ENCODE data around the gene NUF2. TPM values are rescaled to one million over a fixed set of nuclear protein-coding genes. Genes with fewer than 3 reads are reported as not detected.

NUF2 gene
- total and polyA plus RNA-seq, 2 of the 4 experiments (the other 2 are of a cell fraction): 13.0 to 18.5 TPM

- H3K9me3 ChIP-seq (ENCODE audit: control insufficient read depth, insufficient read depth, low read length): no peaks in the 10 kb centered on the region
- no peak overlapping the region for H3K56ac ChIP-seq (ENCODE audit: extremely low read depth, insufficient read depth, low read length)
- H3K23ac ChIP-seq (ENCODE audit: low read depth, low read length): no peak overlapping the region
- no peak for TF ChIP-seq BHLHE40 (IDR thresholded peaks at IDR 0.05; ENCODE audit: low read depth, low read length)
- no peak for TF ChIP-seq RAD21 (IDR thresholded peaks at IDR 0.05; ENCODE audit: low read length)
- TF ChIP-seq MXI1 (IDR thresholded peaks at IDR 0.05; ENCODE audit: borderline replicate concordance, low read depth, low read length): no peak
- no peak for TF ChIP-seq MAZ (IDR thresholded peaks at IDR 0.05; ENCODE audit: borderline replicate concordance, low read depth, low read length)
- TF ChIP-seq, protein P1, sequence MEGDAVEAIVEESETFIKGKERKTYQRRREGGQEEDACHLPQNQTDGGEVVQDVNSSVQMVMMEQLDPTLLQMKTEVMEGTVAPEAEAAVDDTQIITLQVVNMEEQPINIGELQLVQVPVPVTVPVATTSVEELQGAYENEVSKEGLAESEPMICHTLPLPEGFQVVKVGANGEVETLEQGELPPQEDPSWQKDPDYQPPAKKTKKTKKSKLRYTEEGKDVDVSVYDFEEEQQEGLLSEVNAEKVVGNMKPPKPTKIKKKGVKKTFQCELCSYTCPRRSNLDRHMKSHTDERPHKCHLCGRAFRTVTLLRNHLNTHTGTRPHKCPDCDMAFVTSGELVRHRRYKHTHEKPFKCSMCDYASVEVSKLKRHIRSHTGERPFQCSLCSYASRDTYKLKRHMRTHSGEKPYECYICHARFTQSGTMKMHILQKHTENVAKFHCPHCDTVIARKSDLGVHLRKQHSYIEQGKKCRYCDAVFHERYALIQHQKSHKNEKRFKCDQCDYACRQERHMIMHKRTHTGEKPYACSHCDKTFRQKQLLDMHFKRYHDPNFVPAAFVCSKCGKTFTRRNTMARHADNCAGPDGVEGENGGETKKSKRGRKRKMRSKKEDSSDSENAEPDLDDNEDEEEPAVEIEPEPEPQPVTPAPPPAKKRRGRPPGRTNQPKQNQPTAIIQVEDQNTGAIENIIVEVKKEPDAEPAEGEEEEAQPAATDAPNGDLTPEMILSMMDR (conservative IDR thresholded peaks at IDR 0.05; ENCODE audit: low read depth, low read length): no peak
- no peak for TF ChIP-seq CEBPB (IDR thresholded peaks at IDR 0.05; ENCODE audit: low read depth, low read length)
- no peak for TF ChIP-seq ELK1 (IDR thresholded peaks at IDR 0.05; ENCODE audit: borderline replicate concordance, low read depth, low read length)
- no peak for TF ChIP-seq NFE2L2 (IDR thresholded peaks at IDR 0.05; ENCODE audit: low read depth, low read length)
- no peak overlapping the region for H3K4ac ChIP-seq (ENCODE audit: low read depth, low read length)
- in situ Hi-C loops (cut with MboI; ENCODE audit: low sequenced_read_pairs) (no loop called here), dilution Hi-C loops (cut with HindIII; ENCODE audit: low sequenced_read_pairs, unreplicated experiment) (no loop called here), intact Hi-C loops (cut with micrococcal nuclease) (no loop called here)
- no peak overlapping the region for H2BK5ac ChIP-seq (ENCODE audit: low read depth, low read length, poor library complexity, severe bottlenecking)
- H4K8ac ChIP-seq (ENCODE audit: low read depth in 2 of 2, low read length in 2 of 2): no peak overlapping the region
- no TSS peak for BruUV-seq (replicated peaks)
- no peaks in the 10 kb centered on the region for H4K20me1 ChIP-seq (ENCODE audit: insufficient read depth, low read length)
- H2AK9ac ChIP-seq (replicated peaks; ENCODE audit: low read depth, low read length, poor library complexity): no peak overlapping the region
- no peaks in the 10 kb centered on the region for H3K9me1 ChIP-seq (ENCODE audit: insufficient read depth, low read length)
- no peaks in the 10 kb centered on the region for H3K4me1 ChIP-seq (ENCODE audit: control insufficient read depth, insufficient read depth, low read length)
- ATAC-seq (ENCODE audit: low read depth): no peak
- no peak overlapping the region for H3K27ac ChIP-seq (ENCODE audit: insufficient read depth, low read length)
- CTCF ChIA-PET: no interaction called here
- POLR2A ChIA-PET (ENCODE audit: unreplicated experiment): no interaction called here
- DNase-seq: no peak
- no peak overlapping the region for H2BK15ac ChIP-seq (ENCODE audit: low read depth, low read length)
- no peak overlapping the region for H3K9ac ChIP-seq (ENCODE audit: low read depth, low read length)
- no peak overlapping the region for H2BK120ac ChIP-seq (ENCODE audit: low read depth, low read length)
- peaks cover 3% of the 10 kb centered on the region for H3K27me3 ChIP-seq (ENCODE audit: control insufficient read depth, insufficient read depth, low read length)
- no peak overlapping the region for H3K4me2 ChIP-seq (ENCODE audit: low read depth, low read length)
- H2BK20ac ChIP-seq (ENCODE audit: low read depth, low read length): no peak overlapping the region
- no peak overlapping the region for H2AK5ac ChIP-seq (ENCODE audit: low read depth, low read length)
- H3K18ac ChIP-seq (ENCODE audit: low read depth, low read length): no peak overlapping the region
- no peak overlapping the region for H2AFZ ChIP-seq (replicated peaks; ENCODE audit: low read length, poor library complexity)
- H3K36me3 ChIP-seq (ENCODE audit: control insufficient read depth, insufficient read depth, low read length): no peaks in the 10 kb centered on the region
- no peaks in the 10 kb centered on the region for H3K79me1 ChIP-seq (ENCODE audit: low read depth in 1 of 2, low read length in 2 of 2)
- no peak overlapping the region for H3K4me3 ChIP-seq (ENCODE audit: insufficient read depth, low read depth, low read length)
- H3K14ac ChIP-seq (replicated peaks; ENCODE audit: low read depth, low read length): no peak overlapping the region
- no peak overlapping the region for H4K91ac ChIP-seq (ENCODE audit: insufficient read depth, low read depth, low read length)
- H4K5ac ChIP-seq (ENCODE audit: low read depth, low read length): no peak overlapping the region
Measured at GRCh38 chr1:163395790-163396189, 74.0 kb downstream of the NUF2 start.
